ENCODE data around the gene PGPEP1.
"Not testable (repeated sequence)": the region's sequence is repeated elsewhere in the genome, so short reads cannot be mapped to it uniquely, and the experiment has no call there.

PGPEP1 gene

DNA sequence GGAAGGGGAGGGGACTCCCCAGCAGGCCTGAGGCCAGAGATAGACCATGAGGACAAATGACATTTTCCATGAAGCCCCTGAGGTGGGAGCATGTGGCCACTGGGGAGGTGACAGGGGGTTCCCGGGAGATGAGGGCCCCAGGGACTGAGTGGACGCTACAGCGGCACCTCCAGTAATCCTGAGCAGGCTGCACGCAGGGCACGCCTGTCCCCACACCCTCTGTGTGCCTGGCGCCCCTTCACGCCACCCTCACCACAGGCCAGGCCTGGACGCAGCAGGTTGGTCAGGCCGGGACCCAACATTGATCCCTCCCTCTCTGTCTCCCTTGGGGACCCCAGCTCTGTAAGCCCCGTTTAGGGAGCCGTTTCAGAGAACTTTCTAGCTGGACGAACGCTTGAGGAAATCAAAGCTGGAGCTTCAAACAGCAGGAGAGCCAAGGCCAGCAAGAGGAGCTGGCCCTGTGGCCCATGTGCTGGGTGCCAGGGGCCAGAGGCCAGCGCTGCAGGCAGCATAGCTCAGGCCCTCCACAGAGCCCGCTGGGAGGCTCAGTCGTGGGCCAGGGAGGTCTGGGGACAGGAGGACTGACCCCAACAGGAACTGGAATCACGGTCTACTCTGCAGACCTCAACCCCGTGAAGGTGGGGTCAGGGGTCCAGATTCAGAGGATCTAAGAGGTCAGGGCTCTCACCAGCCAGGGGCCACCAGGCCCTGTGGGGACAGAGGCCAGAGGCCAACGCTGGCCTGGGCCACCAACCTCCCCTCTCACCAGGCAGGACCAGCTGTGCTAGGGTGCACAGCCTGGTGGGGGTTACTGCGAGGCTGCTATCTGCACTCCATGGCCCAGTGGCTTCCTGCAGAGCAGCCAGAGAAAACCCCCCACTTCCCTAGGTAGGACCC is 32.1 kb upstream of the PGPEP1 start:
- no peak for DNase-seq (ENCODE audit: low read depth in 2 of 2)

DNA sequence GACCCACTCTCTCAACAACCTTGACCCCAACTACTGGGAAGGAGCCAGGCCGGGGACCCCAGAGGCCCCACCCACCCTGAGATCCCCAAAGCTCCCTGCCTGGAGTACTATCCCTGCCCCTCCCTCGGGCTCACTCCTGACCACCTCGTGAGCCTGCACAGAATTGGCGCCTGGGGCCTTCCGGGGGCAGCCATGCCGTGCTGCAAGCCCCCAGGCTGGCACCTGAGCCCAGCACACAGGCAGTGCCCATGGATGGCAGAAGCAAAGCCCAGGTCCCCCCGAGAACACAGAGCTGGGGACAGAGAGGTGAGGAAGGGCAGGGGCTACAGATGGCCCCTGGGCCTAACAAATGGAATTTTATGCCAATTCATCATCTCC is 31.5 kb upstream of the PGPEP1 start:
- no peak for DNase-seq (ENCODE audit: low read depth in 2 of 2)

DNA sequence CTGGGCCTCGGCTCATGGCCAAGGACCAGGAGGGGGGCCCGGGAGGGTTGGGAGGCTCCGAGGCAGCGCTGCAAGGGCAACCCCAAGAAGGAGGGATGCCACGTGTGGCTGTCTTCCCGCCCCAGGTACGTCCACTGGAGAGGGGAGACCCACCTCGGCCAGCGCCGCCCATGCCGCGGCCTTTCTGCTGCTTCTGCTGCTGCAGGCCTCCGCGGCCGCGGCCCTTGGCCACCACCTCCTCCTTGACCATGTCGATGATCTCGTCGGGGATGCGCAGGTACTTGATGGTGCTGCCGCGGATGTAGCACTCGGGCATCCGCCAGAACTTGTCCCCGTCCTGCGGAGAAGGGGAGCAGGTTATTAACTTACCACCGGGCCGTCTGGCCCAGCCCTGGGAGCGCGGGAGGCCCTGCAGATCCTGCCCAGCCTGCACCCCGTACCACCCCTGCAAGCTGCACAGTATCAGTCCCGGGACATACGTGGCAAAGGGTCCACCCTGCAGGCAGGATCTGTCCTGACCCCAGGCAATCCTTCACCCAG is 30.8 kb upstream of the PGPEP1 start:
- DNase-seq (ENCODE audit: low read depth in 2 of 2), result no peak

DNA sequence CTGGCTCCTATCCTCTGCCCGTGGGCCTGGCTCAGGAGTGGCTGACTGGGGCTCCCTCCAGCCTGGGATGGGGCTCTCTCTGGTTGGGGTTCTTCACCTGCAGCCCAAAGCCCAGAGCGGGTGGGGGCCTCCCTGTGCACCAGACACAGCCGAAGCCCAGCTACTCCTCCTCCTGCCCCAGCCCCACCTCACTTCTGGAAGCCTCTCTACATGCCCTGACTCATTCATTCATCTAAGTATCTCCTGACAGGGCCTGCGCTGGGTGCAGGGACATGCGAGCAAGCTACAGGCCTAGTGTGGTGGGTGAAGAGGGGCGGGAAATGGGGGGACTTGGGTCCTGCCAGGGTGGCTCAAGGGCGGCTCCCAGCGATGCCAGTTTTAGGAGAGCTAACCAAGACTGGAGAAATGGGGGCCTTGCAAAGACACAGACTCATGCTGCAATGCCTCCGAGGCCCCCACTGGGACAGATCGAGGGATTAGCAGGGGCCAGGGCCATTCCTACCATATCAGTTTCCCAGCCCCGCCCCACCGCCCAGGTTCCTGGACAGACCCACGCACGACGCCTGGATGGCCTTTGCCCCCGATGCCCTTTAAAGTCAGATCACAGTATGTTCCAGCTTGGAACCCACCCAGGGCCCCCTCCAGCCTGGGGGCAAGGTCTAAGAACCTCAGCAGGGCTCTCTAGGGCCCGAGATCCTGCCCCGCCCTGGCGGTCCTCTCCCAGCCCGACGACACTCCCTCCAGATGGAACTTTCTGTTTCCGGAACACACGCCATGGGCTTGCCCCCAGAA is 30.1 kb upstream of the PGPEP1 start:
- no peak for DNase-seq (ENCODE audit: low read depth in 2 of 2)

DNA sequence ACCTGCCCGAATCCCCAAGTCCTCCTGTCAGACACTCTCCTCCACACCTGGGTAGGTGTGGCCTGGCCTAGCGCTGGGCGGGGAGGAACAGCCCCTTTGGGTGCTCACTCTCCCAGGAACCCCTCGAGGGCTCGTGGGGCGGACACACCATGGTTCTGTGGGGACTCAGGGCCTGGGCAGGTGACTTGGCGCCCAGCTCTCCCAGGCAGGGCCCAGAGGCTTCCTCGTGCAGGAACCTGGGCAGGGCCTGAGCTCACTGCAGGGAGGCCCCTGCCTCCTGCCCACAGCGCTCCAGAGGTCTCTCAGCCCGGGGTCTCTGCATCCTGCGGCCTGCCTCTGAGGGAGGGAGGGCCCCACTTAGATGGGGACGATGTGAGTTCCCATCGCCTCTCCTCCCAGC is 29.4 kb upstream of the PGPEP1 start:
- no peak for DNase-seq (ENCODE audit: low read depth in 2 of 2)

DNA sequence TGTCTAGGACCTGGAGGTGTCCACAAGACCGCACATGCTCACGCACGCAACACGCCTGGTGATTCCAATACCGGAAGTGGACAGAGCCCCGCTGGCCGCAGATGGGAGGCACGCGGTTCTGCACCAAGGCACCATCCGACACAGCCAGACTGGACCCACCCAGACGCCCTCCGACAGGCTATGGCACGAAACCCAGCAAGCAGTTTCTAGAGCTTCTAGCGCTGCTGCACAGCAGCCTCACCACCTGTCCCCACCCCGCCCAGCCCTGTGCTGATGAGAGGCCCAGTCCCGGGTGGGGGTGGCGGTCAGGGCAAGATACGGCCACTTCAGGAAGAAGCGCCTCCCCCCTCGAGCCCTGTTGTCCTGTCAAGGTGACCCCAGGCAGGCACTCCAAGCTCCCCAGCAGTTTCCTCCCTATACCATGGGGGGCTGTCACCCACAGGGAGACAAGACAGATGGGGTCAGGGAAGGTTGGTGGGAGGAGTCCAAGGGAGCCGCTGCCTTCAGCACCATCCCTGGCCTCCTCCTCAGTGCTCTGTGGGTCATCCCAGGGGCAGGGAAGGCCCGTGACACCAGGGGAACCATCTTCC is 28.8 kb upstream of the PGPEP1 start:
- DNase-seq (ENCODE audit: low read depth in 2 of 2), result no peak

DNA sequence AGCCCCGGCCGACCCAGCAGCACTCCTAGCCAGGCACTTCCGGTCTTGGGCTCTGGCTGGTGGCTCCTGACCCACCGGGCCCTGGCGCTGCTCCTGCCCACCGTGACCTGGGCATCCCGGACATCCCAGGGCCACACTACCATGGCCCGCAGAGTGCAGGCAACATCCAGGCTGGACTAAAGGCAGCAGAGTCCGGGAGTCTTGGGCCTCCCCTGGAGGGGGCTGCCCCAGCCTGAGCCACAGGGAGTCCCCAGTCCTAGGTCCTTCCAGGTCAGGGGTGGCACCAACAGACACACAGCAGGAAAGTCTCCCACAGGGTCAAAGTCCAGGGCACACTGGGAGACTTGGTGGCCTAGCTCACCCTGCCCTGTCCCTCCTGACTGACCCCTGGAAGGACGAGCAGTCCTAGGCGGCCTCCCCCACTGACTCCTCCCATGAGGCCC is 28.3 kb upstream of the PGPEP1 start:
- no peak for DNase-seq (ENCODE audit: low read depth in 2 of 2)

DNA sequence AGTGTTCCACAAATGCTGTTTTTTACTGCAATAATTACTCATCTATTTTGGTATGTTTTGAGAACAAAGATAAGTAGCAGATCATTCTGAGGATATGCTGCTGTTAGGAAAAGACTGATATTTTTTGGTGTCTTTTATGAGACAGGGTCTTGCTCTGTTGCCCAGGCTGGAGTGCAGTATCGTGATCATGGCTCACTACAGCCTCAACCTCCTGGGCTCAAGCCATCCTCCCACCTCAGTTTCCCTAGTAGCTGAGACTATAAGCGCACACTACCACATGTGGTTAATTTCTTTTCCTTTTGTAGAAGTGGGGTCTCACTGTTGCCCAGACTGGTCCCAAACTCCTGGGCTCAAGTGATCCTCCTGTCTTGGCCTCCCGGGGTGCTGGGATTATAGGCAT is 27.0 kb upstream of the PGPEP1 start:
- no peak for DNase-seq (ENCODE audit: low read depth in 2 of 2)

DNA sequence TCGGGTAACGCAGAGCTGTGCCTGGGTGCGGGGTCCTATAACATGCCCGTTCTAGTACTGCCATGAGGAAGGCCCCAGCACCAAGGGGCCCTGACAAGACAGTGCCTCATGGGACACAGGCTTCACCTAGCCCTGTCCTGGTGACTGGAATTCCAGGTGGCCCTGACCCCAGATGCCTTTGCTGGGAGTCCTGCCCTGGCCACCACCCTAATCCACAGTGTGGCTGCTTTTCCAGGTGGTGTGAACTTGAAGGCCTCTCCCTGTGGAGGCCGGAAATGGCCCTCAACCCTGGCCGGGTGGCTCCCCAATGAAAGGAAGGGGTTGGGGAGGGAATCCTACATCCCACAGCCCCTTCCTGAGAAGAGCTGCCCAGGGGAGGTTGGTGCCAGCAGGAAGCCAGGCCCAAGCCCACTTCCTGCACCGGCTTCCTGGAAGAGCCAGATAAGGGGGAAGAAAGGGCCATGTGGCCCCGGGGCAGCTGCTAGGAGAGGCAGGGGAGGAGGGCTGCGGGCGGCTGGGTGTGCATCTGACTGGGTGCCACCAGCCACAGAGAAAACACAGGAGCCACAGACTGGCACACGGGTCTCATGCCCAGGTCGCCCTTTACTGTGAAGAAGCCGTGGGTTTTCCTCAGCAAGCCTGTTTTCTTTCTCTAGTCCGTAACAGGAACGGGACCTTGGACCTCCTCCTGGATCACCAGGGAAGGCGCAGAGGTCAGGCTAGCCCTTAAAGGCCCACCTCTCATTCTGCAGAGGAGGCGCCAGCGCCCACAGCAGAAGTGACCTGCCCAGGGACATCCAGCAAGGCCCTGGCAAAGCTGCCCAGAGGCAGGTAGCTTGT is 22.2 kb upstream of the PGPEP1 start:
- DNase-seq (ENCODE audit: low read depth in 2 of 2), result no peak

DNA sequence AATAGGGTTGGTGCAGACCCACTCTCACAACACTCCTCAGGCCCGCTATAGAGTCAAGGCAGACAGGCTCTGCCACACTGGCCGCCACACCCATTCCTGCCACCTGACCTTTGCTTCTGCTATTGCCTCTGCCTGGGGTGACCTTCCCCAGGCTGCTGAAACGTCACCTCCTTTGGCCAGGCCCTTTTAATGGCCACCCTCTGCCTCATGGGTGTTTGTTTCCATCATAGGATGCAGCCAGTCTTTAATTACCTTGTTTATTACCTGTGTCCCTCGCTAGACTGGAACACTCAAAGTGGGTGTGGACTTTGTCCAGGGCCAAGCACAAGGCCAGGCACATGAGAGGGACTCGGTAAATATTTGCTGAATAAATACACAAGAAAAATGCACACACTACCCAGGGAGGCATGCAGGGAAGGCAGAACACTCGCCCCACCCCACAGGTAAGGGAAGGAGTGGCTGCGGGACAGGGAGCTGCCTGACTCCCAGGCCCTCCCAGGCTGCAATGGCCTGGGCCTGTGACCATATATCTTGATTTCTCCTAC is 20.7 kb upstream of the PGPEP1 start:
- DNase-seq (ENCODE audit: low read depth in 2 of 2), result no peak

DNA sequence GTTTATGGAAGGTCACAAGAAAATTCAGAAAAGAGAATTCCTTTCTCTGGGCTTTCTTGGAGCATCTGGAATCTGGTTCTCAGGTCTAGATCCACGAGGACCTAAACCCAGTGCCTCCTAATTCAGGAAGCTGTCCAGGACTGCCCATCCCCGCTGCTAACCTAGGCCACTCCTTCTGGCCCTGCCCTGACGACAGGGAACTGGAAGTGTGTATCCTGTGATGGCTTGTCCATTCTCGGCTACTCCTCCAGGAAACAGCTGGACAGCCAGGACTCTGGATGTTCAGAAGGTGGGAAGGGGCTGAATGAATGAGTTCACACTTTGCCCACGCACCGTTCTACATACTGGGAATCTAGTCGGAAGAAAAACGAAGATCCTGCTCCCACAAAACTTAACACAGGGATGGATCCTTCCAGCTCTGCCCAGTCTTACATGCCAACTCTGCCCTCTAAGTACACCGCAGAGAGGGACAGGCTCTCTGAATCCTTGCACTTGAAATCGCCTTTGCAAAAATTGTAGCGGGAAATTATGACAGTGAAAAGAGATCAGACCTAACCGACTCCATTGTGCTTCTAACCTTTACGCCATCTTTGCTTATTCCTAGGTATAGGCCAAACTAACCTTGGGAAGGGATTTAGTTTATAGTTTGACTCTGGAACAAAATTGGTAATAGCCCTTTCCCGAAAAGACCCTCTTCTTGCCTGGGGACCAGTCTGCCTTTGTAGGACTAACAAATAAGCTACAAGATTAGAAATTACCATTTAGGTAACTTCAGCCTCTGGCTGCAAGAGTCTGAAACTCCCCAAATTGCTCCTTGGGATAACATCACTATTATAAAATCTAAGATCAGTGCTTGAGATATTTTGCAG is 19.3 kb upstream of the PGPEP1 start:
- DNase-seq (ENCODE audit: low read depth in 2 of 2), result no peak

DNA sequence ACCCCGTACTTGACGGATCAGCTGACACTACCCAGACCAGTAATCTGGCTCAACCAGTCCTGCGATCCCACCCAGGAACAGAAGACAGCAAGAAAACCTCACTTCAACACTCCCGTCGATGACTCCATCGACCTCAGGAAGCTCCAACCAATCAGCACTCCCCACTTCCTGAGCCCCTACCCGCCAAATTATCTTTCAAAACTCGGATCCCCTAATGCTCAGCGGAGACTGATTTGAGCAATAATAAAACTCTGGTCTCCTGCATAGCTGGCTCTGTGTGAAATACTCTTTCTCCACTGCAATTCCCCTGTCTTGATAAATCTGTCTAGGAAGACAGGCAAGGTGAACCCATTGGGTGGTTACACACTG is 18.7 kb upstream of the PGPEP1 start:
- DNase-seq (ENCODE audit: low read depth in 2 of 2), result no peak

DNA sequence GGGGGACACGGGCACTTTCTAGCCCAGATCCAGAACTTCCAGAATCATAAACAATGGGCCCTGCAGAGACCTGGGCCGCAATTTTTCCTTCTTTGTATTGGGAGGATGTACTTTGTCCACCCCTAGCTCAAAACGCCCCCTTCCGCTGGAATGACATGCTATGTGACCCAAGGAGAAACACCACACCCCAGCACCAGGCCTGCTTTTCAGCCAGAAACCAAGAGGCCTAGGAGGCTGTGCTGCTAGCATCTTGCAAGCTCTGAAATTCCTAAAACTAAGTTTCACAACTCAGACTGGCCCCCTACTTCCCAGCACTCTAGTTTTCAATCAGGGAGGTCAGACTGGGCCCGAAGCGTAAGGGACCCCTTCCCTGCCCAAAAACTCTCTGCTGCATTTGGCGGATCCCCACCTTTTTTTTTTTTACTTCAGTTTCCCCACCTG is 18.1 kb upstream of the PGPEP1 start:
- DNase-seq (ENCODE audit: low read depth in 2 of 2), result no peak

DNA sequence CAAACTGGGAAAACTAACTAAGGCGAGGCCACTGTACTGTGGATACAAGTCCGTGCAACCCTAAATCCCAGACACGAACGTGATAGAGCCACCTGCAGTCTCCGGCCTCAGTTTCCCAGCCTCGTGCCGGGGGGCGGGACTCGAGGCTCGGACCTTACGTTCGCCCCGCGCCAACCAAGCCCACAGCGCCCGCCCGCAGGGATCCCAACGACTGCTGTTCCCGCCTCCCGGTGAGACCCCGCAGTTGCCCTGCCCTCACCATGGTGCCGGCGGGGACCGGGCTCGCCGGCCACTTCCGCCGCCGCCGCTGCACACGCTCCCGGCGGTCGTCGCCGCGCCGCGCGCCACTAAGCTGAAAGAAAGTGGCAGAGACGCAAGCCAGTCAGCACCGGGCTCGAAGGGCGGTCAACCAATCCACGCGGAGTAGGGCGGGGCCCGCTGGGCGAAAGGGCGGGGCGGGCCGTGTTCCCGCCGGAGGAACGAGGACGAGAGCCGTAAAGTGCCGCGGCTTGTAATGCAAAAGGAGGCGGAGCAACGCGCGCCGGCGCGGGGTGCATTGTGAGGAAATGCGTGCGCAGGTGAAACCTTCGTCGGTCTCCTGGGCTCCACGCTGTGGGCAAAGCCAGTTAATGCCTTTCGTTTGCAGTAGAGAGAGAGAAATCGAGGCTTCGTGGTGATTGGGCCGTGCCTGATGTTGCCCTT is 17.5 kb upstream of the PGPEP1 start, which contains the start of gene LSM4:
Gene LSM4, minus strand, starts transcription at position 318 of the 702 bp plus-strand sequence. Its CDS starts 56 bp downstream, at position 262.
- DNase-seq (ENCODE audit: low read depth in 2 of 2), result peak; percentile 99

DNA sequence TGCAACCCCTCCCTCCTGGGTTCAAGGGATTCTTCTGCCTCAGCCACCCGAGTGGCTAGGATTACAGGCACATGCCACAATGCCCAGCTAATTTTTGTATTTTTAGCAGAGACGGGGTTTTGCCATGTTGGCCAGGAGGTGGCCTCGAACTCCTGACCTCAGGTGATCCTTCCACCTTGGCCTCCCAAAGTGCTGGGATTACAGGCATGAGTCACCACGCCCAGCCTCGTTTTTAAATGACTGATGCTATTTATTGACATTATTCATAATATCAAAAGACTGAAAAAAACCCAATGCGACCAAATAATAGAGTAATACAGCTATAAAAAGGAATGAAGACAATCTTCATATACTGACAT is 16.0 kb upstream of the PGPEP1 start:
- not testable (repeated sequence) for DNase-seq (ENCODE audit: low read depth in 2 of 2)

DNA sequence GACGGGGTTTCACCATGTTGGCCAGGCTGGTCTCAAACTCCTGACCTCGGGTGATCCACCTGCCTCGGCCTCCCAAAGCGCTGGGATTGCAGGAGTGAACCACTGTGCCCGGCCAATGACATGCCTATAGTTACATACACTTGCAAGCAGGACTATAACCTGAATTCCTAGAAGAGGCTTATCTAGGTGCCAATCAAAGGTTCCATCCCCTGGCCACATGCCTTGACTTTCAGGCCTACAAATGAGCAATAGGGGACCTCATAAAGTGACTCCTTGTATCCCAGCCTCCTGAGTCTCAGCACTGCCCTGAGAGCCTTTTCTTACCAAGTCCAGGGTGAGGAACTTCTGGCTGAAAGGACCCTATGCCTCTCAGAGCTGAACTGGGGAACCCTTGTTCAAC is 13.6 kb upstream of the PGPEP1 start:
- no peak for DNase-seq (ENCODE audit: low read depth in 2 of 2)

DNA sequence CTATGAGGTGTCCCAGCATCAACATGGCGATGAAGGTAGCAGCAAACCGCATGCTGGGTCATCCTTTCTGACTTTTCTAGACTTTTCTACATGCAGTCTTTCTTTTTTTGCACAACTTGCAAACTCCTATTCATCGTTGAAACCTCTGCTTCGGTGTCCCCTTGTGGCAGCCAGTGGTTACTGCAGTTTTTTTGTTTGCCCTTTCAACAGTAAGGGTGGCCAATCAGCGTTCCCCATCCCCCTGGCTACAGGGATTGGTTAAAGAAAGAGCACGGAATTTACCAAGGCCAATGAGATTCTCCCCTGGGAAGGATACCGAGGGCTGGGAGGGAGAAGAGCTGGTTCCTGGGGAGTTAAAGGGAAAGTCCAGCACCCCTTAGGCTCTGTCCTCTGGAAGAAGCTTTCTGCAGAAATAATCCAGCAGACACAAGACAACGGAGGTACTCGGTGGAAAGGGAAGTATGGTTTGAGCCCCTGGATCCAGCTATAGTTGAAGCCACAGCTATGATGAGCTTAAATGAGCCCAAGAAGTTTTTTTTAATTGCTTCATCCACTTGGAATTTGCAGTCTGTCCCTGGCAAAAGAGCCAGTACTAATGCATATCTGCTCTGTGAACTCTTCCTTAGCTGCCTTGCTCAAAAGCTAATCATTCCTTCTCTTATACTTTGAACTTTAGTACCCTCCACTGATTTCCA is 11.9 kb upstream of the PGPEP1 start:
- peak; percentile 73 to 77 for DNase-seq (ENCODE audit: low read depth in 2 of 2)

DNA sequence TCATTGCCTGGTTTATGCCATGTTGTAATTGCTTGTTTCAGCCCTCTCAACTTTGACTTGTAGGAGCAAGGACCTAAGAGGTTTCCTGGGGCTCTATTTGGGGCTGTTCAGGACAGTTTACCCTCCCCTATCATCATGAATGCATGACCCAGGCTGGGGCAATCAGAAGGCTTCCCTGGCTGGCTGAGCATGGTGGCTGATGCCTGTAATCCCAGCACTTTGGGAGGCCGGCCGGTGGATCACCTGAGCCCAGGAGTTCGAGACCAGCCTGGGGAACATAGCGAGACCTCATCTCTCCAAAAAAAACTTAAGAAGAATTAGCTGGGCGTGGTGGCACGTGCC is 11.4 kb upstream of the PGPEP1 start:
- no peak for DNase-seq (ENCODE audit: low read depth in 2 of 2)

DNA sequence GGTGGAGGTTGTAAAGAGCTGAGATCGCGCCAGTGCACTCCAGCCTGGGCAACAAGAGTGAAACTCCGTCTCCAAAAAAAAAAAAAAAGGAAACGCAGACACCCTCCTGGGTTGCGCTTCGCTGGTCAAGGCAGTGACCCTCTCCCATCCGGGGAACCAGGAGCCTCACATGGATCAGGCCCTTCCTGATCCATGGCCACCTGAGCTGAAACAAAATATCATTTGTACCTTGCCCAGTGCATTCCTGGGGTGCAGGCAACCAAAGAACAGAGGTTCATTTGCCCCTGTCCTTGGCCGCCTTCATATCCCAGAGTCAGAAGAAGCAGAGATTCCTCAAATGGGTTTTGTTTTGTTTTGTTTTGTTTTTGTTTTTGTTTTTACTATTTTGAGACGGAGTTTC is 9.5 kb upstream of the PGPEP1 start:
- DNase-seq (ENCODE audit: low read depth in 2 of 2), result no peak
